Mesothelial cell of epicardium (in vitro differentiated cells): ENCODE results near the gene LUM. TPM values are rescaled to one million over a fixed set of nuclear protein-coding genes. Genes with fewer than 3 reads are reported as not detected.
A peak's percentile ranks its signal among the peaks of the same experiment; 100 is the strongest.

ENCODE experiments used
- DNase-seq, 2 experiments: peaks; one replicate each; pipeline ENCODE4 v3.0.0; 2021; ENCODE audit warnings: low spot score in 2 of 2; ENCODE audit not compliant: unreplicated experiment in 2 of 2
- H3K27ac Mint-ChIP-seq: 2 replicates; pipeline ENCODE4 v1.8.0; 2021; ENCODE audit warnings: mixed read lengths
- H3K27me3 Mint-ChIP-seq: 2 replicates; pipeline ENCODE4 v1.8.0; 2021; ENCODE audit warnings: low read depth, mixed read lengths
- H3K36me3 Mint-ChIP-seq: 2 replicates; pipeline ENCODE4 v1.8.0; 2021; ENCODE audit warnings: mixed read lengths
- H3K4me1 Mint-ChIP-seq: 2 replicates; pipeline ENCODE4 v1.8.0; 2021; ENCODE audit warnings: mixed read lengths
- H3K4me3 Mint-ChIP-seq: 2 replicates; pipeline ENCODE4 v1.8.0; 2021; ENCODE audit warnings: mild to moderate bottlenecking, moderate library complexity, mixed read lengths
- H3K9me3 Mint-ChIP-seq: 2 replicates; pipeline ENCODE4 v1.8.0; 2021; ENCODE audit warnings: mixed read lengths
- CTCF ChIP-seq: fragments of 200-600 bp; sonication (generic); IDR thresholded peaks from one replicate; pipeline ENCODE4 v1.5.0; 2021; ENCODE audit warnings: antibody characterized with exemption; ENCODE audit not compliant: unreplicated experiment
- total RNA-seq: library from RNA; stranded (reverse); gene quantifications from 3 replicates; pipeline ENCODE4 v1.2.1, GENCODE V29; 2021

Gene LUM
- total RNA-seq: 490 to 545 TPM (median 508 TPM) in 3 replicates

GRCh38 chr12:91111366-91112325, at the start of gene LUM:
TSS of gene LUM (minus strand) at chr12:91111494. CDS start at chr12:91108979, 2,515 bp downstream.
- Mint-ChIP-seq H3K4me1 (peaks cover 52% of the 10 kb centered on the region), H3K4me3 (peak within 1 kb of the TSS; percentile 70), H3K9me3 (no peaks in the 10 kb centered on the region), H3K27ac (peak within 1 kb of the TSS; percentile 92), H3K27me3 (no peaks in the 10 kb centered on the region), H3K36me3 (peaks cover 4% of the 10 kb centered on the region)
- no peak for TF ChIP-seq CTCF
- no peak for DNase-seq

- Mint-ChIP-seq H3K9me3 (peaks cover 7% of the 10 kb centered on the region), H3K36me3 (peaks cover 43% of the 10 kb centered on the region), H3K4me3 (no peak overlapping the region), H3K27me3 (no peaks in the 10 kb centered on the region), H3K27ac (peak overlapping the region; percentile 77), H3K4me1 (peaks cover 2% of the 10 kb centered on the region)
- DNase-seq: no peak
- no peak for TF ChIP-seq CTCF
Observed at GRCh38 chr12:91161009-91161408, 49.7 kb upstream of the LUM start.

GRCh38 chr12:91155990-91156389, 44.7 kb upstream of the LUM start:
- Mint-ChIP-seq H3K27ac (peak overlapping the region; percentile 20), H3K4me3 (no peak overlapping the region), H3K9me3 (peaks cover 7% of the 10 kb centered on the region), H3K4me1 (peaks cover 7% of the 10 kb centered on the region), H3K27me3 (no peaks in the 10 kb centered on the region), H3K36me3 (peaks cover 37% of the 10 kb centered on the region)
- no peak for TF ChIP-seq CTCF
- no peak for DNase-seq

- H3K36me3 Mint-ChIP-seq: peaks cover 49% of the 10 kb centered on the region
- H3K9me3 Mint-ChIP-seq: peaks cover 10% of the 10 kb centered on the region
- TF ChIP-seq CTCF: no peak
Observed at GRCh38 chr12:91154131-91154530, 42.8 kb upstream of the LUM start.

GRCh38 chr12:91144053-91144452, 32.8 kb upstream of the LUM start:
- peaks cover 43% of the 10 kb centered on the region for H3K4me1 Mint-ChIP-seq
- H3K27ac Mint-ChIP-seq: no peak overlapping the region
- no peak for TF ChIP-seq CTCF
- H3K9me3 Mint-ChIP-seq: no peaks in the 10 kb centered on the region
- H3K36me3 Mint-ChIP-seq: peaks cover 29% of the 10 kb centered on the region
- no peaks in the 10 kb centered on the region for H3K27me3 Mint-ChIP-seq
- no peak for DNase-seq
- H3K4me3 Mint-ChIP-seq: no peak overlapping the region

More at GRCh38 chr12:91154131-91154530, 42.8 kb upstream of the LUM start:
- Mint-ChIP-seq H3K27me3 (no peaks in the 10 kb centered on the region), H3K27ac (peak overlapping the region; percentile 16), H3K4me3 (no peak overlapping the region), H3K4me1 (peaks cover 7% of the 10 kb centered on the region)
- DNase-seq: no peak
